Subcutaneous adipose tissue (tissue), 4 donors: ENCODE results near the gene ANKRD36. TPM values are rescaled to one million over a fixed set of nuclear protein-coding genes. Genes with fewer than 3 reads are reported as not detected.

Experiments used
- small RNA-seq: library from RNA; depleted of rRNA; stranded (forward); fragments of <200 nt; gene quantifications from one replicate; pipeline ENCODE3, GENCODE V24; 2016
- total RNA-seq, 4 donors: library from RNA; depleted of rRNA; stranded (reverse); fragments of >200 nt; gene quantifications; one replicate each; pipeline ENCODE4 v1.1.0, GENCODE V29; 2016
- TF ChIP-seq, protein P1 (sequence below): fragments of 450-650 bp; IDR thresholded peaks from one replicate; pipeline ENCODE4 v1.5.1; 2016; ENCODE audit warnings: low read depth, mild to moderate bottlenecking, control low read depth, antibody characterized with exemption, moderate library complexity

The ANKRD36 gene
- total RNA-seq, 4 donors from 2014 or later = 36.0 to 46.0 (median 40.4) TPM

DNA sequence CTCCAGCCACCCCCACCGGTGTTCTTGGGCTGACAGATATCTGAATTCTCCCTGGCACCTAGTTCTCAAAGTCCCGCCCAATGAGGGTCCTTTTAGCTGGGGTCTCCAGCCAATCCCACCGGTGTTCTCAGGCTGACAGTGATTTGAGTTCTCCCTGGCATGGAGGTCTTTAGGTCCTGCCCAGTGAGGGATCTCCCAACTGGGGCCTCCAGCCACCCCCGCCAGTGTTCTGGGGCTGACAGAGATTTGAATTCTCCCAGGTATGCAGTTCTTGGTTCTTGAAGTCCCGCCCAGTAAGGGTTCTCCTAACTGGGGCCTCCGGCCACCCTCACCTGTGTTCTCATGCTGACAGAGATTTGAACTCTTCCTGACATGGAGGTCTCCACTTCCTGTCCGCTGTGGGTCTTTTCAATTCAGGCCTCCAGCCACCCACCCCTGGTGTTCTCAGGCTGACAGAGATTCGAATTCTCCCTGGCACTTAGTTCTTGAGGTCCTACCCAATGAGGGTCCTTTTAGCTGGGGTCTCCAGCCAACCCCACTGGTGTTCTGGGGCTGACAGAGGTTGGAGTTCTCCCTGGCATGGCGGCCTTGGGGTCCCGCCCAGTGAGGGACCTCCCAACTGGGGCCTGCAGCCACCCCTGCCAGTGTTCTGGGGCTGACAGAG, 154.6 kb downstream of the ANKRD36 start:
- TF ChIP-seq, protein P1, sequence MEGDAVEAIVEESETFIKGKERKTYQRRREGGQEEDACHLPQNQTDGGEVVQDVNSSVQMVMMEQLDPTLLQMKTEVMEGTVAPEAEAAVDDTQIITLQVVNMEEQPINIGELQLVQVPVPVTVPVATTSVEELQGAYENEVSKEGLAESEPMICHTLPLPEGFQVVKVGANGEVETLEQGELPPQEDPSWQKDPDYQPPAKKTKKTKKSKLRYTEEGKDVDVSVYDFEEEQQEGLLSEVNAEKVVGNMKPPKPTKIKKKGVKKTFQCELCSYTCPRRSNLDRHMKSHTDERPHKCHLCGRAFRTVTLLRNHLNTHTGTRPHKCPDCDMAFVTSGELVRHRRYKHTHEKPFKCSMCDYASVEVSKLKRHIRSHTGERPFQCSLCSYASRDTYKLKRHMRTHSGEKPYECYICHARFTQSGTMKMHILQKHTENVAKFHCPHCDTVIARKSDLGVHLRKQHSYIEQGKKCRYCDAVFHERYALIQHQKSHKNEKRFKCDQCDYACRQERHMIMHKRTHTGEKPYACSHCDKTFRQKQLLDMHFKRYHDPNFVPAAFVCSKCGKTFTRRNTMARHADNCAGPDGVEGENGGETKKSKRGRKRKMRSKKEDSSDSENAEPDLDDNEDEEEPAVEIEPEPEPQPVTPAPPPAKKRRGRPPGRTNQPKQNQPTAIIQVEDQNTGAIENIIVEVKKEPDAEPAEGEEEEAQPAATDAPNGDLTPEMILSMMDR = no peak

Small RNA genes lying within 50 kb of the gene (small RNA-seq; reads per million reads assigned to genes)
- not detected for gene RN7SL313P

Other genes with a start within 250 kb of the ANKRD36 start
- 10 to 100 TPM; 10.4 to 27.1 (median 17.8) TPM for gene SEMA4C, start 243.1 kb upstream of the ANKRD36 start, total RNA-seq
- gene FAM178B, start 126.6 kb upstream of the ANKRD36 start, total RNA-seq = 1 to 10 TPM in 2 of 4 donors, not detected in 2; 1.8 to 4.3 TPM
- 10 to 100 TPM in 2 of 4 donors, 1 to 10 TPM in 2; 3.1 to 19.6 (median 8.8) TPM for gene FAHD2B, start 18.3 kb upstream of the ANKRD36 start, total RNA-seq